DOHH2 (cell line): Measurements from ENCODE around the gene CES4A.
"Not testable (repeated sequence)": the region's sequence is repeated elsewhere in the genome, so short reads cannot be mapped to it uniquely, and the experiment has no call there.

Experiments used
- CTCF ChIP-seq: fragments of 200-600 bp; sonication (generic); IDR thresholded peaks from one replicate; pipeline ENCODE4 v1.5.1; 2014; ENCODE audit warnings: antibody characterized with exemption, mild to moderate bottlenecking, low read depth, low read length; ENCODE audit not compliant: poor library complexity, severe bottlenecking
- EZH2phosphoT487 ChIP-seq: fragments of 200-600 bp; sonication (generic); IDR thresholded peaks from 2 replicates; pipeline ENCODE4 v1.6.1; 2017; ENCODE audit warnings: borderline replicate concordance, mild to moderate bottlenecking, antibody characterized with exemption, low read length, moderate library complexity, mixed read lengths

- not testable (repeated sequence) for TF ChIP-seq EZH2phosphoT487, CTCF
Observed at GRCh38 chr16:66944971-66945370, 43.4 kb upstream of the CES4A start.
